Keratinocyte (primary cell): ENCODE results near the gene PLXDC2. TPM values are rescaled to one million over a fixed set of nuclear protein-coding genes. Genes with fewer than 3 reads are reported as not detected.

ENCODE experiments used
- DNase-seq: peaks from one replicate; pipeline ENCODE4 v3.0.0-alpha.2; 2011; ENCODE audit warnings: low read depth, missing footprints, low spot score
- FAIRE-seq: peaks from 2 replicates; lab custom pipeline; 2011; peaks lifted over from hg19 to GRCh38; lab: Jason Lieb, UNC
- H2AFZ ChIP-seq: 2 replicates; pipeline ENCODE4 v1.6.0; 2012; ENCODE audit warnings: low read length, control low read depth, inconsistent platforms; ENCODE audit not compliant: control insufficient read depth
- H3K27ac ChIP-seq: 2 replicates; pipeline ENCODE4 v1.5.1; 2011; ENCODE audit warnings: low read length; ENCODE audit not compliant: control insufficient read depth, insufficient read depth
- H3K27me3 ChIP-seq: 3 replicates; pipeline ENCODE4 v1.6.0; 2011; ENCODE audit warnings: low read length; ENCODE audit not compliant: control insufficient read depth, insufficient read depth; ENCODE audit errors: extremely low read depth
- H3K36me3 ChIP-seq, 2 experiments: 2 replicates in 1 of 2; 3 replicates in 1 of 2; pipeline ENCODE4 v1.5.1; 2011; ENCODE audit warnings: low read length in 2 of 2, mild to moderate bottlenecking in 1 of 2; ENCODE audit not compliant: control insufficient read depth in 2 of 2, insufficient read depth in 2 of 2; ENCODE audit errors: extremely low read depth in 1 of 2
- H3K4me1 ChIP-seq: 3 replicates; pipeline ENCODE4 v1.5.1; 2011; ENCODE audit warnings: low read length; ENCODE audit not compliant: control insufficient read depth, insufficient read depth; ENCODE audit errors: extremely low read depth
- H3K4me2 ChIP-seq: 3 replicates; pipeline ENCODE4 v1.6.0; 2011; ENCODE audit warnings: low read depth, low read length; ENCODE audit not compliant: control insufficient read depth, insufficient read depth; ENCODE audit errors: extremely low read depth
- H3K4me3 ChIP-seq, 3 experiments: fragments of 200-600 bp in 1 of 3; sonication (generic) in 1 of 3; 2 replicates in 2 of 3; 3 replicates in 1 of 3; pipeline ENCODE4 v1.5.1; 2011 to 2016; ENCODE audit warnings: low read length in 3 of 3, mild to moderate bottlenecking in 3 of 3, control low read depth in 2 of 3, inconsistent platforms in 1 of 3, low read depth in 1 of 3, mixed read lengths in 1 of 3, mixed run types in 1 of 3, moderate library complexity in 1 of 3; ENCODE audit not compliant: control insufficient read depth in 2 of 3, insufficient read depth in 2 of 3; ENCODE audit errors: extremely low read depth in 1 of 3
- H3K79me2 ChIP-seq: 2 replicates; pipeline ENCODE4 v1.6.0; 2012; ENCODE audit warnings: low read length; ENCODE audit not compliant: control insufficient read depth, insufficient read depth
- H3K9ac ChIP-seq: 3 replicates; pipeline ENCODE4 v1.6.0; 2011; ENCODE audit warnings: low read length; ENCODE audit not compliant: control insufficient read depth, insufficient read depth; ENCODE audit errors: extremely low read depth
- H3K9me1 ChIP-seq: 3 replicates; pipeline ENCODE4 v1.6.0; 2011; ENCODE audit warnings: low read length; ENCODE audit not compliant: control insufficient read depth, insufficient read depth; ENCODE audit errors: extremely low read depth
- H3K9me3 ChIP-seq: 2 replicates; pipeline ENCODE4 v1.5.1; 2012; ENCODE audit warnings: low read depth, low read length; ENCODE audit not compliant: control insufficient read depth
- H4K20me1 ChIP-seq: 3 replicates; pipeline ENCODE4 v1.6.0; 2011; ENCODE audit warnings: low read length; ENCODE audit not compliant: control insufficient read depth, insufficient read depth; ENCODE audit errors: extremely low read depth
- CTCF ChIP-seq, 3 experiments: IDR thresholded peaks in 1 of 3; conservative IDR thresholded peaks in 1 of 3; optimal IDR thresholded peaks in 1 of 3; 2 replicates in 2 of 3; 3 replicates in 1 of 3; pipeline versions ENCODE3 to v1.5.1; 2011; ENCODE audit warnings: low read length in 3 of 3, mild to moderate bottlenecking in 3 of 3, moderate library complexity in 2 of 3, control low read depth in 1 of 3, inconsistent platforms in 1 of 3; ENCODE audit not compliant: insufficient read depth in 2 of 3; ENCODE audit errors: extremely low read depth in 1 of 3
- EZH2 ChIP-seq: IDR thresholded peaks from one replicate; pipeline ENCODE4 v1.6.1; 2012; ENCODE audit warnings: inconsistent platforms, mild to moderate bottlenecking, low read length, moderate library complexity
- dilution Hi-C: fragments of 300-500 bp; cut with MboI; formaldehyde crosslinking; loops from one replicate; pipeline ENCODE4 v1.7.0; 2020; ENCODE audit warnings: low sequenced_read_pairs; ENCODE audit not compliant: extremely low pct_ligation_motif_present
- polyA plus RNA-seq, 5 experiments: library from polyadenylated mRNA; depleted of rRNA in 3 of 5; stranded (reverse) in 3 of 5; stranded (forward) in 1 of 5; unstranded in 1 of 5; fragments of >200 nt; gene quantifications; 1 replicate in 1 of 5; 2 replicates in 3 of 5; 3 replicates in 1 of 5; pipeline versions ENCODE4 v1.2.1 to v1.2.3, GENCODE V29; 2011 to 2012; ENCODE audit warnings: missing spikeins in 2 of 5, low read depth in 1 of 5, low replicate concordance in 1 of 5

PLXDC2 gene
- polyA plus RNA-seq, 1 donor (not counting 4 experiments of a cell fraction or from before 2014, with no cell fraction given) = 12.9 TPM

- no peaks in the 10 kb centered on the region for H3K9me1 ChIP-seq
- no peaks in the 10 kb centered on the region for H3K79me2 ChIP-seq
- no peaks in the 10 kb centered on the region for H3K4me1 ChIP-seq
- H3K27me3 ChIP-seq = no peaks in the 10 kb centered on the region
- H3K36me3 ChIP-seq = no peaks in the 10 kb centered on the region
- FAIRE-seq = peak; percentile 39
- no peak overlapping the region for H3K27ac ChIP-seq
- dilution Hi-C loops = no loop called here
- no peak for DNase-seq
- no peak overlapping the region for H2AFZ ChIP-seq
- no peak overlapping the region for H3K4me3 ChIP-seq
- H3K4me2 ChIP-seq = no peak overlapping the region
- no peaks in the 10 kb centered on the region for H4K20me1 ChIP-seq
- TF ChIP-seq EZH2 (no peak), CTCF (optimal IDR thresholded peaks at IDR 0.05 in 1 of 3, IDR thresholded peaks at IDR 0.05 in 1 of 3, conservative IDR thresholded peaks at IDR 0.05 in 1 of 3; ENCODE audit: extremely low read depth in 1 of 3, insufficient read depth in 2 of 3, low read length in 3 of 3) (no peak)
- no peaks in the 10 kb centered on the region for H3K9me3 ChIP-seq
- H3K9ac ChIP-seq = no peak overlapping the region
Observed at GRCh38 chr10:19908991-19909696, 92.9 kb downstream of the PLXDC2 start.

DNA sequence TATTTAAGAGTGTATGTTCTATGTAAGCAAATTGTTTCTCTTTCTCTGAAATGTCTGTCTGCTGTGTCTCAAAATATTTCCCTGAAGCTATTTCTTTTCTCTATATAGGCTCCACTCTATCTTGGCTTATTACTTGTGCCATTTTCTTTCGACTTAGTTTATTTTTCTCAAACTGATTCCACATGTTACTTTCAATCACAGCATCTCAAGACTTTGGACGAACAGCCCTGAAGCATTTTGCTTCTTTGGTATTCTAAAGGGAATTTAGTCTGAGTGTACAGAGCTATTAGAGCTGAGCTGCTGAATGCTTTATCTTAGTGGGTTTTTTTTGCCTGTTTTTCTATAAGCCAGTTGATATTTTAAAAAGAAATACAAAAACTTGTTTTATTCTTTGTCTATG lies 95.7 kb downstream of the PLXDC2 start:
- FAIRE-seq = no peak
- H3K4me2 ChIP-seq = no peak overlapping the region
- no peak for DNase-seq
- H3K9ac ChIP-seq = no peak overlapping the region
- no peaks in the 10 kb centered on the region for H3K36me3 ChIP-seq
- dilution Hi-C loops = no loop called here
- H3K9me3 ChIP-seq = no peaks in the 10 kb centered on the region
- H3K4me3 ChIP-seq = no peak overlapping the region
- H3K4me1 ChIP-seq = no peaks in the 10 kb centered on the region
- no peak for TF ChIP-seq CTCF (optimal IDR thresholded peaks at IDR 0.05 in 1 of 3, IDR thresholded peaks at IDR 0.05 in 1 of 3, conservative IDR thresholded peaks at IDR 0.05 in 1 of 3; ENCODE audit: extremely low read depth in 1 of 3, insufficient read depth in 2 of 3, low read length in 3 of 3)
- TF ChIP-seq EZH2 = no peak
- H3K9me1 ChIP-seq = no peaks in the 10 kb centered on the region
- H4K20me1 ChIP-seq = no peaks in the 10 kb centered on the region
- H2AFZ ChIP-seq = no peak overlapping the region
- H3K27ac ChIP-seq = no peak overlapping the region
- H3K79me2 ChIP-seq = no peaks in the 10 kb centered on the region
- no peaks in the 10 kb centered on the region for H3K27me3 ChIP-seq
